OCI-LY1 (cell line): ENCODE results near the gene CACNG4.

ENCODE experiments used
- H2AFZ ChIP-seq: fragments of 200-600 bp; sonication (generic), shearing (Covaris generic); 2 replicates; pipeline ENCODE4 v1.6.0; 2014; ENCODE audit warnings: antibody characterized with exemption, mild to moderate bottlenecking, low read length
- H3F3A ChIP-seq: fragments of 200-600 bp; sonication (generic), shearing (Covaris generic); 2 replicates; pipeline ENCODE4 v1.6.0; 2014; ENCODE audit warnings: mild to moderate bottlenecking, antibody characterized with exemption, low read length, moderate library complexity; ENCODE audit not compliant: insufficient read depth
- H3K27ac ChIP-seq: fragments of 200-600 bp; sonication (generic); 2 replicates; pipeline ENCODE4 v1.5.1; 2014; ENCODE audit warnings: low read length, mixed run types, mild to moderate bottlenecking, low read depth; ENCODE audit not compliant: poor library complexity, severe bottlenecking
- H3K27me3 ChIP-seq: fragments of 200-600 bp; sonication (generic); 2 replicates; pipeline ENCODE4 v1.6.0; 2014; ENCODE audit warnings: antibody characterized with exemption, mild to moderate bottlenecking, low read length, moderate library complexity; ENCODE audit not compliant: insufficient read depth
- H3K36me3 ChIP-seq: fragments of 200-600 bp; sonication (generic); 2 replicates; pipeline ENCODE4 v1.6.1; 2014; ENCODE audit warnings: mild to moderate bottlenecking, antibody characterized with exemption, low read length, moderate library complexity, mixed read lengths; ENCODE audit not compliant: insufficient read depth
- H3K4me1 ChIP-seq: fragments of 200-600 bp; sonication (generic); 2 replicates; pipeline ENCODE4 v1.5.1; 2014; ENCODE audit warnings: mild to moderate bottlenecking, low read length, moderate library complexity; ENCODE audit not compliant: insufficient read depth, severe bottlenecking
- H3K4me2 ChIP-seq: fragments of 200-600 bp; sonication (generic), shearing (Covaris generic); 2 replicates; pipeline ENCODE4 v1.6.1; 2014; ENCODE audit warnings: low read length
- H3K4me3 ChIP-seq: fragments of 200-600 bp; sonication (generic); 2 replicates; pipeline ENCODE4 v1.5.1; 2014; ENCODE audit warnings: low read length, low read depth, mild to moderate bottlenecking, mixed read lengths; ENCODE audit not compliant: poor library complexity, severe bottlenecking
- H3K79me2 ChIP-seq: fragments of 200-600 bp; shearing (Covaris generic); 2 replicates; pipeline ENCODE4 v1.6.1; 2016; ENCODE audit warnings: mixed run types, low read length, mixed read lengths; ENCODE audit not compliant: insufficient read depth
- H3K9ac ChIP-seq: fragments of 200-600 bp; sonication (generic), shearing (Covaris generic); 2 replicates; pipeline ENCODE4 v1.6.1; 2014; ENCODE audit warnings: mild to moderate bottlenecking, low read length, mixed read lengths
- H3K9me2 ChIP-seq: fragments of 200-600 bp; sonication (generic), shearing (Covaris generic); 2 replicates; pipeline ENCODE4 v1.6.1; 2014; ENCODE audit warnings: low read depth, mild to moderate bottlenecking, low read length, mixed read lengths
- H3K9me3 ChIP-seq: fragments of 200-600 bp; shearing (Covaris generic); 2 replicates; pipeline ENCODE4 v1.6.1; 2014; ENCODE audit warnings: low read length, mixed read lengths
- H4K20me1 ChIP-seq: fragments of 200-600 bp; sonication (generic), shearing (Covaris generic); 2 replicates; pipeline ENCODE4 v1.6.0; 2016; ENCODE audit warnings: mild to moderate bottlenecking, low read length; ENCODE audit not compliant: insufficient read depth
- CTCF ChIP-seq: fragments of 200-600 bp; sonication (generic), shearing (Covaris generic); IDR thresholded peaks from 2 replicates; pipeline ENCODE4 v1.5.1; 2017; ENCODE audit warnings: mild to moderate bottlenecking, antibody characterized with exemption, low read length, moderate library complexity, mixed read lengths
- EZH2 ChIP-seq: fragments of 200-600 bp; sonication (generic), shearing (Covaris generic); IDR thresholded peaks from 2 replicates; pipeline ENCODE4 v1.8.0; 2017; ENCODE audit warnings: borderline replicate concordance, mixed run types, mild to moderate bottlenecking, antibody characterized with exemption, low read length, moderate library complexity, mixed read lengths

The CACNG4 gene

GRCh38 chr17:67055041-67055443 lies 90.5 kb downstream of the CACNG4 start:
- H2AFZ ChIP-seq = no peak overlapping the region
- no peaks in the 10 kb centered on the region for H3K9me3 ChIP-seq
- H3K9me2 ChIP-seq = no peaks in the 10 kb centered on the region
- H3K36me3 ChIP-seq = no peaks in the 10 kb centered on the region
- no peaks in the 10 kb centered on the region for H4K20me1 ChIP-seq
- no peaks in the 10 kb centered on the region for H3K79me2 ChIP-seq
- TF ChIP-seq EZH2 (no peak), CTCF (no peak)
- H3K4me3 ChIP-seq = no peak overlapping the region
- peaks cover 9% of the 10 kb centered on the region for H3K4me1 ChIP-seq
- no peaks in the 10 kb centered on the region for H3F3A ChIP-seq
- no peak overlapping the region for H3K27ac ChIP-seq
- peaks cover 4% of the 10 kb centered on the region; the same call in 1 of the 2 replicates for H3K27me3 ChIP-seq
- no peak overlapping the region for H3K4me2 ChIP-seq
- no peak overlapping the region for H3K9ac ChIP-seq

GRCh38 chr17:67055811-67056745 lies 91.6 kb downstream of the CACNG4 start:
- H3K27ac ChIP-seq = no peak overlapping the region
- H3K9me3 ChIP-seq = no peaks in the 10 kb centered on the region
- peaks cover 2% of the 10 kb centered on the region; the same call in 1 of the 2 replicates for H3K27me3 ChIP-seq
- H3K79me2 ChIP-seq = no peaks in the 10 kb centered on the region
- no peak for TF ChIP-seq CTCF
- no peak for TF ChIP-seq EZH2
- H2AFZ ChIP-seq = no peak overlapping the region
- no peaks in the 10 kb centered on the region for H3K9me2 ChIP-seq
- H4K20me1 ChIP-seq = no peaks in the 10 kb centered on the region
- no peaks in the 10 kb centered on the region for H3F3A ChIP-seq
- H3K4me1 ChIP-seq = peaks cover 9% of the 10 kb centered on the region
- no peaks in the 10 kb centered on the region for H3K36me3 ChIP-seq
- H3K4me2 ChIP-seq = no peak overlapping the region
- H3K9ac ChIP-seq = no peak overlapping the region
- no peak overlapping the region for H3K4me3 ChIP-seq

- Histone ChIP-seq H3K4me3 (no peak overlapping the region), H3K27me3 (no peaks in the 10 kb centered on the region), H3K36me3 (no peaks in the 10 kb centered on the region), H2AFZ (no peak overlapping the region), H3F3A (no peaks in the 10 kb centered on the region), H3K4me2 (no peak overlapping the region), H3K9ac (no peak overlapping the region), H3K79me2 (no peaks in the 10 kb centered on the region), H3K9me3 (no peaks in the 10 kb centered on the region), H3K27ac (no peak overlapping the region), H3K4me1 (peaks cover 9% of the 10 kb centered on the region), H3K9me2 (no peaks in the 10 kb centered on the region), H4K20me1 (no peaks in the 10 kb centered on the region)
- TF ChIP-seq CTCF (no peak), EZH2 (no peak)
Observed at GRCh38 chr17:67056746-67057490, 92.4 kb downstream of the CACNG4 start.
